HEK293 (cell line): ENCODE measurements around the gene LRFN2.

Source experiments
- TF ChIP-seq, protein P1 (sequence below): fragments of 450-650 bp; formaldehyde crosslinking; IDR thresholded peaks from 2 replicates; pipeline ENCODE4 v1.5.1; 2016; ENCODE audit warnings: missing biosample characterization, missing genetic modification characterization
- TF ChIP-seq, protein P2 (sequence below): fragments of 450-650 bp; formaldehyde crosslinking; IDR thresholded peaks from 2 replicates; pipeline ENCODE4 v1.5.1; 2016; ENCODE audit warnings: missing biosample characterization, missing genetic modification characterization

DNA sequence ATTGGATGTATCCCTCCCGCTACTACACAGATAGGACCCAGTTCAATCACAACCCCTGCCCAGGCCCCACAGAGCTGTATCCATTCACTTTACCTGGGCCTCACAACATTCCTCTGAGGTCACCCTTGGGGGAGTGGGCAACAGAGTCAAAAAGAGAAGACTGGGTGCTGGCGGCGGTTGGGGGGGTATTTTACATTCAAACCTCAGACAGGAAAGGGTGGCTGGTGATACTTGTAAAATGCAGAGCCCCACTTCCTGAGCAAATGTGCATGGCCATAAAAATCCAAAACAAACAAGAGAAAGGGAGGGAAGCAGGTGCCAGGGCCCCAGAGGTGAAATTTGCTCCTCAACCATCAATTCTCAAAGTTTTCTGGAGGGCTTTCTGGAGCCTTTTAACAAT, 3.5 kb downstream of the LRFN2 start:
- TF ChIP-seq, protein P1, sequence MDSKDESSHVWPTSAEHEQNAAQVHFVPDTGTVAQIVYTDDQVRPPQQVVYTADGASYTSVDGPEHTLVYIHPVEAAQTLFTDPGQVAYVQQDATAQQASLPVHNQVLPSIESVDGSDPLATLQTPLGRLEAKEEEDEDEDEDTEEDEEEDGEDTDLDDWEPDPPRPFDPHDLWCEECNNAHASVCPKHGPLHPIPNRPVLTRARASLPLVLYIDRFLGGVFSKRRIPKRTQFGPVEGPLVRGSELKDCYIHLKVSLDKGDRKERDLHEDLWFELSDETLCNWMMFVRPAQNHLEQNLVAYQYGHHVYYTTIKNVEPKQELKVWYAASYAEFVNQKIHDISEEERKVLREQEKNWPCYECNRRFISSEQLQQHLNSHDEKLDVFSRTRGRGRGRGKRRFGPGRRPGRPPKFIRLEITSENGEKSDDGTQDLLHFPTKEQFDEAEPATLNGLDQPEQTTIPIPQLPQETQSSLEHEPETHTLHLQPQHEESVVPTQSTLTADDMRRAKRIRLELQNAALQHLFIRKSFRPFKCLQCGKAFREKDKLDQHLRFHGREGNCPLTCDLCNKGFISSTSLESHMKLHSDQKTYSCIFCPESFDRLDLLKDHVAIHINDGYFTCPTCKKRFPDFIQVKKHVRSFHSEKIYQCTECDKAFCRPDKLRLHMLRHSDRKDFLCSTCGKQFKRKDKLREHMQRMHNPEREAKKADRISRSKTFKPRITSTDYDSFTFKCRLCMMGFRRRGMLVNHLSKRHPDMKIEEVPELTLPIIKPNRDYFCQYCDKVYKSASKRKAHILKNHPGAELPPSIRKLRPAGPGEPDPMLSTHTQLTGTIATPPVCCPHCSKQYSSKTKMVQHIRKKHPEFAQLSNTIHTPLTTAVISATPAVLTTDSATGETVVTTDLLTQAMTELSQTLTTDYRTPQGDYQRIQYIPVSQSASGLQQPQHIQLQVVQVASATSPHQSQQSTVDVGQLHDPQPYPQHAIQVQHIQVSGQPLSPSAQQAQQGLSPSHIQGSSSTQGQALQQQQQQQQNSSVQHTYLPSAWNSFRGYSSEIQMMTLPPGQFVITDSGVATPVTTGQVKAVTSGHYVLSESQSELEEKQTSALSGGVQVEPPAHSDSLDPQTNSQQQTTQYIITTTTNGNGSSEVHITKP = no peak
- TF ChIP-seq, protein P2, sequence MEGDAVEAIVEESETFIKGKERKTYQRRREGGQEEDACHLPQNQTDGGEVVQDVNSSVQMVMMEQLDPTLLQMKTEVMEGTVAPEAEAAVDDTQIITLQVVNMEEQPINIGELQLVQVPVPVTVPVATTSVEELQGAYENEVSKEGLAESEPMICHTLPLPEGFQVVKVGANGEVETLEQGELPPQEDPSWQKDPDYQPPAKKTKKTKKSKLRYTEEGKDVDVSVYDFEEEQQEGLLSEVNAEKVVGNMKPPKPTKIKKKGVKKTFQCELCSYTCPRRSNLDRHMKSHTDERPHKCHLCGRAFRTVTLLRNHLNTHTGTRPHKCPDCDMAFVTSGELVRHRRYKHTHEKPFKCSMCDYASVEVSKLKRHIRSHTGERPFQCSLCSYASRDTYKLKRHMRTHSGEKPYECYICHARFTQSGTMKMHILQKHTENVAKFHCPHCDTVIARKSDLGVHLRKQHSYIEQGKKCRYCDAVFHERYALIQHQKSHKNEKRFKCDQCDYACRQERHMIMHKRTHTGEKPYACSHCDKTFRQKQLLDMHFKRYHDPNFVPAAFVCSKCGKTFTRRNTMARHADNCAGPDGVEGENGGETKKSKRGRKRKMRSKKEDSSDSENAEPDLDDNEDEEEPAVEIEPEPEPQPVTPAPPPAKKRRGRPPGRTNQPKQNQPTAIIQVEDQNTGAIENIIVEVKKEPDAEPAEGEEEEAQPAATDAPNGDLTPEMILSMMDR (tag by site-specific recombination) = no peak
